ENCODE data around the gene LRRC40. TPM values are rescaled to one million over a fixed set of nuclear protein-coding genes. Genes with fewer than 3 reads are reported as not detected.
"Not testable (repeated sequence)": the region's sequence is repeated elsewhere in the genome, so short reads cannot be mapped to it uniquely, and the experiment has no call there.

Gene LRRC40
- polyA plus RNA-seq (ENCODE audit: insufficient read length in 4 of 4), result 10 to 100 TPM; 27.4 to 37.2 (median 34.2) TPM

DNA sequence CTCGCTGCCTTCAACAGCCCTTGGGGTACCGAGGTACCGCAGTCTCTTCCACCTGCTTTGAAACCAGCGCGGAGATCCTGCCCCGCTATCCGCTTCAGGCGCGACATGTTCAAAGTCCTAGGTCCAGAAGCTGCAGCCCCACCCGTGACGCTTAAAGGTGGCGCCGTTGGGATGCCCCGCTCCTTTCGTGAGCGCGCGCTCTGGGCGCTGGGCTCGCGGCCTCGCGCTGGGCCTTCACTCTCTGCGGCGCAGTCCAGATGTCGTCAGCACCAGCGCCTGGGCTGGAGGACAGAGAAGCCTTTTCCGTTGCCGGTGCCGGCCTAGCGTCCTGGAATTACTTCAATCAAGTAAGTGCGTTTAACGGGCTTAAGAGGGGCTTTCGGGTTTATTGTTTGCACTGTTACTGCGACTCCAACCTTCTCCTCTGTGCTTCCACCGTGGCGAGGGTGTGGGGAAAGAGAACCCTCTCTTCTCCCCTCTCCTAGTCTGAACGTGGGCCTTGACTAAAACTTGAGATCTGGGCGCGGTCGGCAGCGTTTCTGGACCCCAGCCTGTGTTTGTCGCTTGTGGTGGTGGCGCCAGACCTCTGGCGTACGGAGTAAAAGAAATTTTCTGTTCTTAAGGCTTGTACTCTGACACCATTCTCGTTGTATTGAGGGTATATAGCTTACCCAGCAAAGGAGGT, at the start of gene LRRC40:
Gene LRRC40, minus strand, starts transcription at position 146 of the 685 bp plus-strand sequence. Its CDS starts 39 bp downstream, at position 107.
- peak; percentile 95 to 97 (median 96) for DNase-seq (ENCODE audit: low read depth in 4 of 4, low spot score in 3 of 4)

- no peak for DNase-seq (ENCODE audit: low read depth in 4 of 4, low spot score in 3 of 4)
Measured at GRCh38 chr1:70248729-70249128, 43.4 kb upstream of the LRRC40 start.

- no peak for DNase-seq (ENCODE audit: low read depth in 4 of 4, low spot score in 3 of 4)
Measured at GRCh38 chr1:70247768-70248167, 42.4 kb upstream of the LRRC40 start.

DNA sequence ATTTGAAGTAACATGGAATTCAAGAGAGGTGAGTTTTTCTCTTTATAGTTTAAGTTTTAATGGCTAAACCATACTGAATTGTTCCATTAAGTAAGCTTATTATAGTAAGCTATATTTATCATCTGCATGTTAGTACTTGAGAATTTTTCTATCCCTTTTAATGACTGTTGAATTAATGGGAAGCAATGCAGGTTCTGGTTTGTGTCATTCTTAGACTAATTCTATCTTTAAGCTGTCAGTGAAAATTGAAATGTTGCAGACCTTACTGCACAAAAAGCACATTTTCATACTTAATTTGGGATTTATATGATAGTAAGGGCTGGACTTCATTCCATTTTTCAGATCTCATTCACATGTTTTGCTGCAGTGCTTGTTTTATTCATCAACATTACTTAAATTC, 41.7 kb upstream of the LRRC40 start:
- DNase-seq (ENCODE audit: low read depth in 4 of 4, low spot score in 3 of 4), result no peak

- DNase-seq (ENCODE audit: low read depth in 4 of 4, low spot score in 3 of 4), result no peak
Measured at GRCh38 chr1:70239940-70240339, 34.6 kb upstream of the LRRC40 start.

GRCh38 chr1:70234733-70235132, 29.4 kb upstream of the LRRC40 start:
- DNase-seq (ENCODE audit: low read depth in 4 of 4, low spot score in 3 of 4), result no peak

DNA sequence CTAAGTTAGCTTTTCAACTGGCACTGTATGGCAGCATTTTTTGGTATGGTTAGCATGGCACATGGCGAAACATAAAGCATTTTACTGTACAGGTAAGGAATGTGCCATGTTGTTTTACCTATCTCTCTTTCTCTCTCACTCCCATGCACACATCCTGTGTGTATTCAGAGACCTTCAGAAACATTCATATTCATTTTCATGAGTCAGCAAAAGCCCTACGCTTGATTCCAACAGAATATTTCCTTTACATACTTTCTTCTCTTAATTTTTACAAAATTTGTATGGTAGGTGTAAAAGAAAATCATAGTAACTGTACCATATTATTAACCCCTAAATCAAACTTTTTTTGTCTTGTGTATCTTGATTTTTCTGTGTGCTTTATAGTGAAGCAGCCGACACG, 26.1 kb upstream of the LRRC40 start:
- no peak for DNase-seq (ENCODE audit: low read depth in 4 of 4, low spot score in 3 of 4)

DNA sequence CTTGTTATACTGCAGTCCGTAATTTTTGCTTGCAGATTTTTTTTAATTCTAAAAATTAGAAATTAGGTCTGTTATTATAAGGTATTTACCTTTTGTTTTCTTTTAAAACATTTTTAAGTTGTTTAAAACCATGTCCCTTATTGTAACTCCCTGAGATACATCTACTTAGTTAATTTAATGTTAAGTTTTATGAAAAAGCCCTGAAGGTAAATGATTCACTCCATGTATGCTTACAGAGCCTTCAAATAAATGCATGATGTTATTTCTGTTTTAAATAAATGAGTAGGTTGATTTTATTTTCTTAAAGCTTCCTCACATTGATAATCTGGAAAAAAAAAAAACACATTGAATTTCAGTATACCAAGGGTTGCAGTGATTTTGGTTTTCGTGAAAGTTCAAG, 23.3 kb upstream of the LRRC40 start:
- DNase-seq (ENCODE audit: low read depth in 4 of 4, low spot score in 3 of 4), result no peak

- no peak for DNase-seq (ENCODE audit: low read depth in 4 of 4, low spot score in 3 of 4)
Measured at GRCh38 chr1:70227439-70227838, 22.1 kb upstream of the LRRC40 start.

DNA sequence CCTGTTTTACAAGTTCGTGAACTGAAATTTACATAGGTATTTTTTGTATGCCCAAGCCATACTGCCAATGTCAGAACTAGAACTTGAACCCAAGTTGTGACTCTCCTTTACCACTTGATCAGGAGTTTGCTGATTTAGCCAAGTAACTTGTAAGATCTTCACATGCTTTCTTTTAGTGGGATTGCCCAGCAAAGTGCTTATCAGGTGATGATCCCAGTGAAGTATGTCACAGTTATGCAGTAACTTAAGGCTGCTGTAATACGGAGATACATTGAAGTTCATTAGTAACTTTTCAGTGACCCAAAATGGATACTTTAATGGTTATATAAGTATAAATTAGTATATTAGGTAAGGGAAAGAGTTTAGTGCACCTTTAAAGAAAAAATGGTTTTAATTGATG, 19.6 kb upstream of the LRRC40 start:
- no peak for DNase-seq (ENCODE audit: low read depth in 4 of 4, low spot score in 3 of 4)

GRCh38 chr1:70222716-70223235, 17.4 kb upstream of the LRRC40 start:
- DNase-seq (ENCODE audit: low read depth in 4 of 4, low spot score in 3 of 4), result no peak

DNA sequence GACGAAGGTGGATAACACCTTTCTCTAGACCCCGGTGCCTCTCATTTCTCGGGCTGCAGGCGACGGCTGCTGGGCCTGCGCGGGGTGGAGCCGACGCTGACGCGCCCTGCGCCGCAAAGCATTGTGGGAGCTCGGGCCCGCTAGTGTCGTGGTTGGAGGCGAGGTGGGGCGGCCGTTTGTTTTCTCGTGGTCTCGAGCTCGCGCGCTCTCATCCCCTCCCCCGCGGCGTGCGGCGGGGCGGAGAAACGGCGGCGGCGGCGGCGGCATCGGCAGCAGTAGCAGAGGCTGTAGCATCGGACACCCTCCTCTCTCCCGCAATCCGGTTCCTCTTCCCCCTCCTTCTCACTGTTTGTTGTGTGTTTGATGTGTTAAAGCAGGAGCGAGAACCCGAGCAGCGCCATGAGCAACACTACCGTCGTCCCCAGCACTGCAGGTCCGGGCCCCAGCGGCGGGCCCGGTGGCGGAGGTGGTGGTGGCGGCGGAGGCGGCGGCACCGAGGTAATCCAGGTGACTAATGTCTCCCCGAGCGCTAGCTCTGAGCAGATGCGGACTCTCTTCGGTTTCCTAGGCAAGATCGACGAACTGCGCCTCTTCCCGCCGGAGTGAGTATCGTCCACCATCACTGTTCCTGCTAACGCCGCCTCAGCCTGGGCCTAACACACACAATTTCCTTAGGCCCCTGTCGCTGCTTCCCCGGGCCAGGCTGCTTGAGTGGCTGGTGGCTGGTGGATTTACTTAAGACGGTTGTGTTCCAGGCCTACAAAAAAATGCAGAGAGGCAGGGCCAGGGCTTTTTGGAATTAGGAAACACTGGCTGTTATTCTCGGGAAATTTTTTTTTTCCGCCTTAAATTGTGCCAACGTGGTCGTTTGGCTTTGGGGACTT, 16.1 kb upstream of the LRRC40 start, which contains the start of gene SRSF11:
Gene SRSF11, plus strand, starts transcription at position 143 of the 884 bp plus-strand sequence. Its CDS starts 257 bp downstream, at position 400.
- peak; percentile 90 to 94 (median 92) for DNase-seq (ENCODE audit: low read depth in 4 of 4, low spot score in 3 of 4)

DNA sequence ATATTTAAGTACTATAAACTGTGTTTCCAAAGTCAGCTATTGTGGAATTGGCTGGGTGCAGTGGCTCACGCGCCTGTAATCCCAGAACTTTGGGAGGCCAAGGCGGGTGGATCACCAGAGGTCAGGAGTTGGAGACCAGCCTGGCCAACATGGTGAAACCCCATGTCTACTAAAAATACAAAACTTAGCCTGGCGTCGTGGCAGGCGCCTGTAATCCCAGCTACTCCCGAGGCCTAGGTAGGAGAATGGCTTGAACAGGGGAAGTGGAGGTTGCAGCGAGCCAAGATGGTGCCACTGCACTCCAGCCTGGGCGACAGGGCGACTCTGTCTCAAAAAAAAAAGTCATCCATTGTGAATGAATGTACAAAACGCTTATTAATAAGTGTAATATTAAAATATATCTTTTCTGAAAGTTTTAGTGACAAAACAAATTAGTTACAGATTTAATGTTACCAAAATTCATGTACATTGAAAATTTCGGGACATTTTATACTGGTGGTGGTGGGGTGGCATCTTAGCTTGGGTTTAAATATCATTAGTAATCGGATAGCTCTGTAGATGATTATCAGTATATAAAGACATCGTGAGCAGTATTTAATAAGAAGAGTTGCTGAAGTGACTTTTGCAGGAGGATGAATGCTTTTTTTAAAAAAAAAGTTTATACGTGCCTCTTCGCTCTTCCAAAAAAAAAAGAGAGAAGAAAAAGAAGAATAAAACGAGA, 15.3 kb upstream of the LRRC40 start:
- DNase-seq (ENCODE audit: low read depth in 4 of 4, low spot score in 3 of 4), result no peak

DNA sequence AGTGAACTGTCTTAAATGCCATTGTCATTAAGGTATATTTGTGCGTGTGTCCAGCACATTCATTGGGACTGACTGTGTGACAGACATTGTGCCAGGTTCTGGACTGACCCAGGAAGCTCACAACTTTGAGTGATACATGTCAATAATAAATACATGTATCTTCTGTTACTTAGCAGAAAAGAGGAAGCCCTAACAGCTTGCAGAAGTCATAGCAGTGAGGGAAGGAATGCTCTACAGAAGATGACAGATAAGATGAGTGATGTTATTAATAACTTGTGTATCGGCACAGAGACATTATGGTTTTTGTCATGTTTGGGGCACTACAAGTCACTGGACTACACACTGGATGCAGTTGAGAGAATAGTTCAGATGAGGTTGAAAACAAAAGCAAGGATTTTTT, 14.6 kb upstream of the LRRC40 start:
- no peak for DNase-seq (ENCODE audit: low read depth in 4 of 4, low spot score in 3 of 4)

GRCh38 chr1:70211541-70211940, 6.2 kb upstream of the LRRC40 start:
- no peak for DNase-seq (ENCODE audit: low read depth in 4 of 4, low spot score in 3 of 4)

GRCh38 chr1:70210820-70211219, 5.4 kb upstream of the LRRC40 start:
- DNase-seq (ENCODE audit: low read depth in 4 of 4, low spot score in 3 of 4), result no peak

DNA sequence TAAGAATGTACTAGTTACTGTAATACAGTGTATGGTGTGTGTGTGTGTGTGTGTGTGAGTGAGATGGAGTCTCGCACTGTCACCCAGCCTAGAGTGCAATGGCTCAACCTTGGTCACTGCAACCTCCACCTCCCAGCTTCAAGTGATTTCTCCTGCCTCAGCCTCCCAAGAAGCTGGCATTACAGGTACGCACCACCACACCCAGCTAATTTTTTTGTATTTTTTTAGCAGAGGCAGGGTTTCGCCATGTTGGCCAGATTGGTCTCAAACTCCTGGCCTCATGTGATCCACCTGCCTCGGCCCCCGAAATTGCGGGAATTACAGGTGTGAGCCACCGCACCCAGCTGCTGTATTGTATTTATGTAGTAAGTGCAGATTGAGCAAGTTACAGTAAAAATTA, 2.9 kb upstream of the LRRC40 start:
- no peak for DNase-seq (ENCODE audit: low read depth in 4 of 4, low spot score in 3 of 4)

DNA sequence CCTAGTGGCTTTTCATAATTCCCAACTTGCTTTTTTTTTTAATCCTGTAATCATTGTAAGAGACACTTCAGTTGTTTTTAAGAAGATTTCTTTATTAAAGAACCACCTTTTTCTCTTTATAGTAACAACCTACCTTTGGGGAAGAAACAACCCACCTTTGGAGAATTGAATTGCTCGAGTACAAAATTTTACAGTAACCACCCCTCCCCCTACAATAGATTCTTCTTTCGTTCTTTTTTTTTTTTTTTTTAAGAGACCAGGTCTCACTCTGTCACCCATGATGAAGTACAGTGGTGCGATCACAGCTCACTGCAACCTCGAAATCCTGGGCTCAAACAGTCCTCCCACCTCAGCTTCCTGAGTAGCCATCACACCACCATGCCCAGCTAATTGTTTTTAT, 2.1 kb upstream of the LRRC40 start:
- no peak for DNase-seq (ENCODE audit: low read depth in 4 of 4, low spot score in 3 of 4)

DNA sequence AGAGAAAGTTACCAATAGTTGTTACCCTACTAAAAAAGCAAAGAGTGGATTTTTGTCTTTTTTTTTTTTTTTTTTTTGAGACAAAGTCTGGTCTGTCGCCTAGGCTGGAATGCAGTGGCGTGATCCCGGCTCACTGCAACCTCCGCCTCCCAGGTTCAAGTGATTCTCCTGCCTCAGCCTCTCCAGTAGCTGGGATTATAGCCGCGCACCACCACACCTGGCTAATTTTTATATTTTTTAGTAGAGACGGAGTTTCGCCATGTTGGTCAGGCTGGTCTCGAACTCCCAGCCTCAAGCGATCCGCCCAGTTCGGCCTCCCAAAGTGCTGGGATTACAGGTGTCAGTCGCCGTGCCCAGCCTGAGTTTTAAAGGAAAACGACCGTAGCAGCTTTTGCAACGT, 1.5 kb upstream of the LRRC40 start:
- not testable (repeated sequence) for DNase-seq (ENCODE audit: low read depth in 4 of 4, low spot score in 3 of 4)

DNA sequence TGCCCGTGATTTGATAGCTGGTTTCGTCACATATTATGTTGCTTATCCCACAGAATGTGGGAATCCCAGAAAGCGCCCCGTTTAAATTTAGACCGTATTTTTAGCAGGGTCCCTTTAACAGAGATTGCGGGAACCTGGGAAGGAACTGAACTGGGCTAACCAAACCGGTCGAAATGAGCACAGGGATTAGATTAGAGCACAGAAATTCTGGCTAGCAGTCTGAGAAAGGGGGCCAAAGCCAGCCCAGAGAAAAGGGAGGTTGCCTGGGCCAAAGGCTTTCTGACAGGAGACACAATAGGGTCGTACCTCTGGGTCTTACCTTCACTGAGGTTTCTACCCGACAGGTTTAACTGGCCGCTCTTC, 327 bp downstream of the LRRC40 start:
- DNase-seq (ENCODE audit: low read depth in 4 of 4, low spot score in 3 of 4), result no peak

GRCh38 chr1:70204600-70204999, 779 bp downstream of the LRRC40 start:
- no peak for DNase-seq (ENCODE audit: low read depth in 4 of 4, low spot score in 3 of 4)

Measured in right renal pelvis (tissue), 4 donors.